Right forelimb (tissue), 1 donor: ENCODE measurements around the gene HOXD10.

Source experiments
- DNase-seq: peaks from one replicate; pipeline ENCODE4 v3.0.0-alpha.2; 2018

Gene HOXD10

GRCh38 chr2:176107731-176108181 lies 8.8 kb upstream of the HOXD10 start:
- DNase-seq, result no peak

GRCh38 chr2:176109192-176109901 lies 7.2 kb upstream of the HOXD10 start:
- no peak for DNase-seq

- DNase-seq, result no peak
Observed at GRCh38 chr2:176109946-176110345, 6.6 kb upstream of the HOXD10 start.

- no peak for DNase-seq
Observed at GRCh38 chr2:176110415-176111308, 5.9 kb upstream of the HOXD10 start.

- DNase-seq, result peak; percentile 90
Observed at GRCh38 chr2:176111309-176111663, 5.3 kb upstream of the HOXD10 start.

GRCh38 chr2:176111846-176112374 lies 4.7 kb upstream of the HOXD10 start:
- DNase-seq, result no peak

- DNase-seq, result peak; percentile 74
Observed at GRCh38 chr2:176112375-176113302, 3.9 kb upstream of the HOXD10 start.

- no peak for DNase-seq
Observed at GRCh38 chr2:176114120-176114929, 2.3 kb upstream of the HOXD10 start.

GRCh38 chr2:176114930-176115625 lies 1.5 kb upstream of the HOXD10 start:
- no peak for DNase-seq

GRCh38 chr2:176117162-176117822 lies 714 bp downstream of the HOXD10 start:
- DNase-seq, result peak; percentile 49

- DNase-seq, result peak; percentile 53
Observed at GRCh38 chr2:176117823-176118371, 1.3 kb downstream of the HOXD10 start.

- peak; percentile 76 for DNase-seq
Observed at GRCh38 chr2:176118601-176119339, 2.2 kb downstream of the HOXD10 start.

- DNase-seq, result no peak
Observed at GRCh38 chr2:176120364-176121189, 4.0 kb downstream of the HOXD10 start.

- DNase-seq, result peak; percentile 70
Observed at GRCh38 chr2:176121190-176122051, 4.8 kb downstream of the HOXD10 start.

- peak; percentile 88 for DNase-seq
Observed at GRCh38 chr2:176122052-176122682, 5.6 kb downstream of the HOXD10 start.

- DNase-seq, result no peak
Observed at GRCh38 chr2:176122683-176123410, 6.3 kb downstream of the HOXD10 start, which contains the start of gene HOXD9. Gene HOXD9 (plus strand): TSS chr2:176122719. CDS start chr2:176122769, 50 bp downstream.
